GM21717 (cell line): ENCODE measurements around the gene CROCC.
"Not testable (repeated sequence)": the region's sequence is repeated elsewhere in the genome, so short reads cannot be mapped to it uniquely, and the experiment has no call there.

Experiments used
- ATAC-seq: cut with Tn5 transposase; IDR thresholded peaks from one replicate; pipeline ENCODE4 v1.9.1; 2021; ENCODE audit warnings: mild to moderate bottlenecking, moderate library complexity; ENCODE audit not compliant: unreplicated experiment

CROCC gene

GRCh38 chr1:16936580-16936979, 14.8 kb downstream of the CROCC start:
- not testable (repeated sequence) for ATAC-seq

- no peak for ATAC-seq
Measured at GRCh38 chr1:16938351-16939321, 16.9 kb downstream of the CROCC start.

- not testable (repeated sequence) for ATAC-seq
Measured at GRCh38 chr1:16939386-16940180, 17.9 kb downstream of the CROCC start.

- no peak for ATAC-seq
Measured at GRCh38 chr1:16944038-16944437, 22.3 kb downstream of the CROCC start.

- ATAC-seq: not testable (repeated sequence)
Measured at GRCh38 chr1:16945512-16945911, 23.8 kb downstream of the CROCC start.

- not testable (repeated sequence) for ATAC-seq
Measured at GRCh38 chr1:16946185-16946584, 24.5 kb downstream of the CROCC start.

- no peak for ATAC-seq
Measured at GRCh38 chr1:16946646-16947045, 24.9 kb downstream of the CROCC start.

GRCh38 chr1:16948282-16948891, 26.7 kb downstream of the CROCC start:
- not testable (repeated sequence) for ATAC-seq

- ATAC-seq: not testable (repeated sequence)
Measured at GRCh38 chr1:16949026-16949425, 27.3 kb downstream of the CROCC start.

GRCh38 chr1:16952376-16952775, 30.6 kb downstream of the CROCC start:
- not testable (repeated sequence) for ATAC-seq

GRCh38 chr1:16954579-16954978, 32.8 kb downstream of the CROCC start:
- ATAC-seq: no peak

- ATAC-seq: no peak
Measured at GRCh38 chr1:16955186-16955585, 33.5 kb downstream of the CROCC start.

GRCh38 chr1:16956775-16957174, 35.0 kb downstream of the CROCC start:
- ATAC-seq: no peak

- ATAC-seq: no peak
Measured at GRCh38 chr1:16957731-16958130, 36.0 kb downstream of the CROCC start.

- ATAC-seq: no peak
Measured at GRCh38 chr1:16958475-16958874, 36.7 kb downstream of the CROCC start.

- ATAC-seq: no peak
Measured at GRCh38 chr1:16960560-16961296, 39.0 kb downstream of the CROCC start.

- no peak for ATAC-seq
Measured at GRCh38 chr1:16961297-16962133, 39.8 kb downstream of the CROCC start.

- not testable (repeated sequence) for ATAC-seq
Measured at GRCh38 chr1:16964169-16964568, 42.4 kb downstream of the CROCC start.

- ATAC-seq: no peak
Measured at GRCh38 chr1:16965486-16966067, 43.8 kb downstream of the CROCC start.
